Endodermal cell (in vitro differentiated cells): ENCODE data around the gene UMODL1. TPM values are rescaled to one million over a fixed set of nuclear protein-coding genes. Genes with fewer than 3 reads are reported as not detected.

Source experiments
- DNase-seq: peaks from one replicate; pipeline ENCODE4 v3.0.0-alpha.2; 2017
- H3K27ac ChIP-seq: 2 replicates; pipeline ENCODE4 v1.5.1; 2013; ENCODE audit warnings: mild to moderate bottlenecking, low read depth, low read length, moderate library complexity
- H3K27me3 ChIP-seq: 2 replicates; pipeline ENCODE4 v1.6.1; 2013; ENCODE audit warnings: mild to moderate bottlenecking, low read length, moderate library complexity; ENCODE audit not compliant: insufficient read depth, control insufficient read depth, poor library complexity, severe bottlenecking
- H3K36me3 ChIP-seq: 2 replicates; pipeline ENCODE4 v1.7.0; 2013; ENCODE audit warnings: mild to moderate bottlenecking, low read length, moderate library complexity; ENCODE audit not compliant: control insufficient read depth, insufficient read depth
- H3K4me1 ChIP-seq: one replicate; pipeline ENCODE4 v1.7.0; 2013; ENCODE audit warnings: low read length; ENCODE audit not compliant: control insufficient read depth, insufficient read depth
- H3K4me3 ChIP-seq: 2 replicates; pipeline ENCODE4 v1.5.1; 2013; ENCODE audit warnings: mild to moderate bottlenecking, low read length, moderate library complexity
- H3K9ac ChIP-seq: 2 replicates; pipeline ENCODE4 v1.6.1; 2013; ENCODE audit warnings: mild to moderate bottlenecking, low read length, moderate library complexity; ENCODE audit not compliant: poor library complexity, severe bottlenecking; ENCODE audit errors: extremely low read depth
- H3K9me3 ChIP-seq: 2 replicates; pipeline ENCODE4 v1.6.1; 2013; ENCODE audit warnings: mild to moderate bottlenecking, low read length, moderate library complexity; ENCODE audit not compliant: control insufficient read depth
- H3K27ac Mint-ChIP-seq: 2 replicates; pipeline ENCODE4 v1.8.0; 2020; ENCODE audit warnings: mixed read lengths
- H3K27me3 Mint-ChIP-seq: 2 replicates; pipeline ENCODE4 v1.8.0; 2021; ENCODE audit warnings: mild to moderate bottlenecking, mixed read lengths; ENCODE audit not compliant: insufficient read depth
- H3K36me3 Mint-ChIP-seq: 2 replicates; pipeline ENCODE4 v1.8.0; 2020; ENCODE audit warnings: low read depth, mixed read lengths
- H3K4me1 Mint-ChIP-seq: 2 replicates; pipeline ENCODE4 v1.8.0; 2020; ENCODE audit warnings: mixed read lengths
- H3K4me3 Mint-ChIP-seq: 2 replicates; pipeline ENCODE4 v1.8.0; 2020; ENCODE audit warnings: mild to moderate bottlenecking, moderate library complexity, mixed read lengths
- H3K9me3 Mint-ChIP-seq: 2 replicates; pipeline ENCODE4 v1.8.0; 2020; ENCODE audit warnings: mild to moderate bottlenecking, mixed read lengths
- WGBS, 2 experiments: methylation state at CpG; one replicate each; pipeline versions ENCODE4 v1.1.5 to v1.1.7; 2013; ENCODE audit warnings: missing lambda C conversion rate in 2 of 2, mixed read lengths in 1 of 2; ENCODE audit not compliant: insufficient coverage in 1 of 2, insufficient read length in 1 of 2; 5-methylcytosine and 5-hydroxymethylcytosine counted together
- total RNA-seq, 2 donors: library from RNA; stranded (reverse); fragmentation: NEBNext Ultra II Directional in 1 of 2; extraction: Animal tissue kit (Norgen Biotek cat#: 25700) in 1 of 2; gene quantifications; 2 replicates in 1 of 2; 3 replicates in 1 of 2; pipeline ENCODE4 v1.2.1, GENCODE V29; 2021
- TF ChIP-seq, protein P1 (sequence below): fragments of 200-600 bp; sonication (generic); conservative IDR thresholded peaks from 2 replicates; pipeline ENCODE4 v1.5.0; 2021; ENCODE audit warnings: antibody characterized with exemption, mild to moderate bottlenecking

Gene UMODL1
- total RNA-seq, 2 donors from 2014 or later, result 0.24 to 0.49 TPM

DNA sequence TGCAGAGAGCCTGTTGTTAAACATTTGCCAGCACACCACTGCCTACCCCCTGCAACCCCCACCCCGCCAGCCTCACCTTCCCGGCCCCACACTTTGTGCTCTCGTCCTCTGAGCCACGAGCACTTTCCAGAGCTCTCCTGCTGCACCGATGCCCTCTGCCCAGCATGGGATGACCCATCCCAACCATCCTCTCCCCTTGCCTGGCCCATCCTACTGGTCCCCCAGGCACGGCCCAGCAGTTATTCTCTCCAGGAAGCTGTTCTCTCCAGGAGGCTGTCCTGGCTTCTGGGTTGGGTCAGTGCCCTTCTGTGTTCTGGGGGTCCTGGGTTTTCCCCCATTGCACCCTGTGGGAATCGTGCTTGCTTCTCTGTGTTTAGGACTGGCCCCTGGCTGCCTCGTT lies 87.7 kb downstream of the UMODL1 start:
- H3K36me3 Mint-ChIP-seq, result no peaks in the 10 kb centered on the region
- DNase-seq, result peak; percentile 24
- Histone ChIP-seq H3K9me3 (no peaks in the 10 kb centered on the region), H3K4me1 (no peaks in the 10 kb centered on the region), H3K9ac (no peak overlapping the region), H3K27me3 (no peaks in the 10 kb centered on the region), H3K27ac (no peak overlapping the region), H3K36me3 (no peaks in the 10 kb centered on the region), H3K4me3 (no peak overlapping the region)
- H3K4me3 Mint-ChIP-seq, result no peak overlapping the region
- TF ChIP-seq, protein P1, sequence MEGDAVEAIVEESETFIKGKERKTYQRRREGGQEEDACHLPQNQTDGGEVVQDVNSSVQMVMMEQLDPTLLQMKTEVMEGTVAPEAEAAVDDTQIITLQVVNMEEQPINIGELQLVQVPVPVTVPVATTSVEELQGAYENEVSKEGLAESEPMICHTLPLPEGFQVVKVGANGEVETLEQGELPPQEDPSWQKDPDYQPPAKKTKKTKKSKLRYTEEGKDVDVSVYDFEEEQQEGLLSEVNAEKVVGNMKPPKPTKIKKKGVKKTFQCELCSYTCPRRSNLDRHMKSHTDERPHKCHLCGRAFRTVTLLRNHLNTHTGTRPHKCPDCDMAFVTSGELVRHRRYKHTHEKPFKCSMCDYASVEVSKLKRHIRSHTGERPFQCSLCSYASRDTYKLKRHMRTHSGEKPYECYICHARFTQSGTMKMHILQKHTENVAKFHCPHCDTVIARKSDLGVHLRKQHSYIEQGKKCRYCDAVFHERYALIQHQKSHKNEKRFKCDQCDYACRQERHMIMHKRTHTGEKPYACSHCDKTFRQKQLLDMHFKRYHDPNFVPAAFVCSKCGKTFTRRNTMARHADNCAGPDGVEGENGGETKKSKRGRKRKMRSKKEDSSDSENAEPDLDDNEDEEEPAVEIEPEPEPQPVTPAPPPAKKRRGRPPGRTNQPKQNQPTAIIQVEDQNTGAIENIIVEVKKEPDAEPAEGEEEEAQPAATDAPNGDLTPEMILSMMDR, result no peak
- H3K27me3 Mint-ChIP-seq, result no peaks in the 10 kb centered on the region
- peaks cover 4% of the 10 kb centered on the region for H3K4me1 Mint-ChIP-seq
- 89 to 96% methylated on average over 5 to 8 of the region's 8 CpGs for WGBS, 2 experiments
- H3K27ac Mint-ChIP-seq, result no peak overlapping the region
- H3K9me3 Mint-ChIP-seq, result no peaks in the 10 kb centered on the region

DNA sequence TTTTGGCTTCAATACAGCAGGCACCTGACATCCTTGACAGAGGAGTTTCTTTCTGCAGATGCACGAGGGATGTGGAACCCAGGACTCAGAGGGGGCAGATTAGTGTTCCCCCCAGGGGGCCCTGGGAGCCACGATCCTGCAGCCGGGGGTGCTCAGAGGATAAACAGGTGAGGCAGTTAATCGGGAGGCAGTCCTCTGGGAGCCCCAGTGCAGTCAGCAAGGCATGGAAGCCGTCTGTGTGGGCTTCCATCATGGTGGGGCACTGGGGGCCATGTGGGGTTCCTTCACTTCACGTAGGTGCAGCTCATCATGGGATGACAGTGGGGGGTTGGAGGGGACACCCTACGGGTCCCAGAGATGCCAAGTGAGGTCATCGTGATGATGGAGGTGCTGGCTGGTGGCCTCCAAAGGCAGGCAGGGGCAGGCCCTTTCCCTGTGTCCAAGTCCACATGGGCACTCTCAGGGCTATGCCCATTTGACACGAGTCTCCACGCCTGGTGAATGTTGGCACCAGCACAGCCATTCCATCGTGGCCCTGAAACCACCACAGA lies 88.5 kb downstream of the UMODL1 start:
- Histone ChIP-seq H3K9me3 (no peaks in the 10 kb centered on the region), H3K36me3 (no peaks in the 10 kb centered on the region), H3K27ac (no peak overlapping the region), H3K4me1 (no peaks in the 10 kb centered on the region), H3K27me3 (no peaks in the 10 kb centered on the region), H3K4me3 (no peak overlapping the region), H3K9ac (no peak overlapping the region)
- H3K27ac Mint-ChIP-seq, result no peak overlapping the region
- peak; percentile 31 for DNase-seq
- H3K36me3 Mint-ChIP-seq, result no peaks in the 10 kb centered on the region
- TF ChIP-seq, protein P1, result no peak
- H3K4me3 Mint-ChIP-seq, result no peak overlapping the region
- WGBS, 2 experiments, result 93 to 100% methylated on average over 8 to 11 of the region's 11 CpGs
- H3K27me3 Mint-ChIP-seq, result no peaks in the 10 kb centered on the region
- no peaks in the 10 kb centered on the region for H3K9me3 Mint-ChIP-seq
- H3K4me1 Mint-ChIP-seq, result peaks cover 4% of the 10 kb centered on the region

DNA sequence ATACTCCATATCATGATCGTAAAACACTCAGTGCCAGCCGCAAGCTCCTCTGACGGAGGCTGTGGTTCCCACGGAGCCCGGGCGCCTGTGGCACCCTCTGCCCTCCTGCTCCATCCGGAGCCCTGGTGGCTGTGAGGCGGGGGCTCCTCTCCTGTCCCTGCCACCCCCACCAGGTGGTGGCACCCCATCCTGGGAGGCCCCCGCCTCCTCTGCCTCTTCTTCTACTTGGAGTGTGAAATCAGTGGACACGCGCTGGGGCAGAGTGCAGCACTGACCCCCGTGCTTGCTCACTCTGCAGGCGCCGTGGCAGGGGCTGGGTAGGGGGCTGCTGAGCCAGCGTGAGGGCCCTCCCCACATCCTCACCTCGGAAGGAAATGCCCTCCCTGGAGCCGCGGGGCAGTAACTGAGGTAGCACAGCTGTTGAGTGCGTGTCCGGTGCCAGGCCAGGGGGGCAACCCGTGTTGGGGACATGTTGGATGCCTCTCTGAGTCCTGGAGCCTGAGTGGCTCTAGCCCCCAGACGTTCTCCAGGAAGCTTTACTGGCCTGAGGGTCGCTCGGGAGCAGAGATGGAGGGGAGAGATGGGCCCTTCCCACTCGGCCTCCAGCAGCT lies 89.1 kb downstream of the UMODL1 start:
- Mint-ChIP-seq H3K9me3 (no peaks in the 10 kb centered on the region), H3K4me1 (peaks cover 4% of the 10 kb centered on the region), H3K36me3 (no peaks in the 10 kb centered on the region), H3K27me3 (no peaks in the 10 kb centered on the region), H3K27ac (no peak overlapping the region), H3K4me3 (no peak overlapping the region)
- peak; percentile 18 for DNase-seq
- H3K27me3 ChIP-seq, result no peaks in the 10 kb centered on the region
- H3K4me1 ChIP-seq, result no peaks in the 10 kb centered on the region
- WGBS, 2 experiments, result 88 to 91% methylated on average over 15 to 25 of the region's 25 CpGs
- no peak overlapping the region for H3K4me3 ChIP-seq
- H3K9me3 ChIP-seq, result no peaks in the 10 kb centered on the region
- H3K27ac ChIP-seq, result no peak overlapping the region
- no peak overlapping the region for H3K9ac ChIP-seq
- no peaks in the 10 kb centered on the region for H3K36me3 ChIP-seq
- TF ChIP-seq, protein P1, result no peak
